ENCODE results near the gene TMED1. TPM values are rescaled to one million over a fixed set of nuclear protein-coding genes. Genes with fewer than 3 reads are reported as not detected.
A peak's percentile ranks its signal among the peaks of the same experiment; 100 is the strongest.
"Not testable (repeated sequence)": the region's sequence is repeated elsewhere in the genome, so short reads cannot be mapped to it uniquely, and the experiment has no call there.

The TMED1 gene, protein sequence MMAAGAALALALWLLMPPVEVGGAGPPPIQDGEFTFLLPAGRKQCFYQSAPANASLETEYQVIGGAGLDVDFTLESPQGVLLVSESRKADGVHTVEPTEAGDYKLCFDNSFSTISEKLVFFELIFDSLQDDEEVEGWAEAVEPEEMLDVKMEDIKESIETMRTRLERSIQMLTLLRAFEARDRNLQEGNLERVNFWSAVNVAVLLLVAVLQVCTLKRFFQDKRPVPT
- polyA plus RNA-seq (ENCODE audit: insufficient read length), result 42.4 TPM

DNA sequence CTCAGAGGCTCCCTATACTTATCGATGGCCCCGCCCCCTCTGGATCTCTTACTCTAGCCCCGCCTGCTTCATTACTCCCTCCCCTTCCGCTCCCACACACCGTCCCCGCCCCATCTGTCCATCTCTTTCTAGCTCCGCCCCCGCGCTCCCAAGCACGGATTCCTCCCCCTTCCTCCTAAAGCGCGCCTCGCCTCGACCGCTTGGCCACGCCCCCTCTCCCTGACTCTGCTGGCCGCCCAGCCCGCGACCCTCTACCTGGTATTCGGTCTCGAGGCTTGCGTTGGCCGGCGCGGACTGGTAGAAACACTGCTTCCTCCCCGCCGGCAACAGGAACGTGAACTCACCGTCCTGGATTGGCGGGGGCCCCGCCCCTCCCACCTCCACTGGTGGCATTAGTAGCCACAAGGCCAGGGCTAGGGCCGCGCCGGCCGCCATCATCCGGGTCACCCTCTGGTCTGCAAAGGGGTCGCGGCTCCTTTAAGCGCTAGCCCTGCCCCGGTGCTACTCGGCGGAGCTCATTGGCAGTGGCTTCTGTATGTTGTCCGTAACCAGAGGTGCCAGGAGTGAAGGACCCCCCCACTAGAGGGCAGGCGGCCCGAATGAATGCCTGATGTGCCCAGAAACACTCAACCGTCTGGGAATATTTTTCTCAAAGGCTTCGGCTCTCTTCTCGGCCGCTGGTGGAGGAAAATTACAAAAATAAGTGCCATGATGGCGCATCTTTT, at the start of gene TMED1:
TMED1 (minus strand) TSS at position 459 of the 725 bp plus-strand sequence; CDS start at position 438, 21 bp downstream.
- peak; percentile 90 for DNase-seq (ENCODE audit: low read depth)

DNA sequence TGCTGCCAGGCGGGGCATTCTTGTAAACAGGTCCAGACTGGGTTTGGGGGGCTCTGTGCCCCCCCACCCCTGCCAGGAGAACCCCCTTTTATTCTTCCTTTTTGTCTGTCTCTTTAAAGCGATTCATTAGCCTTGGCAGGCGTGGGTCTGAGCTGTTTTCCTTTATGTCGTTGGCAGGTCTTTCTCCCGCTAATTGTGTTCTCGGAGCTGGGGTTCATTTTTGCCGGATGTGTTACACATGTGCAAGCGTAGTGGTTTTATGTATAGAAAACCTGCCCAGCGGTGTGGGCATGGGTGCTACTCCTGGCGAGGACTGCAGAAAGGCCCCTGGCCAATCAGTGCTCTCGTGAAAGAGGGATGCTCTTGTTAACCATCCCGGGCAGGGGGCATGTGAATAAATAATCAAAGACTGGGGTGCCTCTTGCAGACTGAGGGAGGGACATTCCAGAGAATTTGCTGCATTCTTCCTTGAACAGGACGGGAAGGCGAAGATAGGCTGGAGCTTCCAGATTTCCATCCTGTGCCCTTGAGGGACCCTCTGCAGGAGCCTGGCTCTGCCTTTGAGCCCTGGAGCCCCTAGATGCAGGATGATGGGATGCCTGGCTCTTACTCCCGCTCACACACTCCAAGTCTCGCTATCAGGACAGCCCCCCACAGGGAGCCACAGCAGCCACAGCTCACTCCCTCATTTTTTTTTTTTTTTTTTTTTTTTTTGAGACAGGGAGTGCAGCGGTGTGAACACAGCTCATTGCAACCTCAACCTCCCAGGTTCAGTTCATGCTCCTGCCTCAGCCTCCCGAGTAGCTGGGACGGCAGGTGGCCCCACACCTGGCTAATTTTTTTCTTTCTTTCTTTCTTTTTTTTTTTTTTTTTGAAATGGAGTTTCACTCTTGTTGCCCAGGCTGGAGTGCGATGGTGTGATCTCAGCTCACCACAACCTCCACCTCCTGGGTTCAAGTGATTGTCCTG, 49.5 kb upstream of the TMED1 start:
- DNase-seq (ENCODE audit: low read depth), result no peak

DNA sequence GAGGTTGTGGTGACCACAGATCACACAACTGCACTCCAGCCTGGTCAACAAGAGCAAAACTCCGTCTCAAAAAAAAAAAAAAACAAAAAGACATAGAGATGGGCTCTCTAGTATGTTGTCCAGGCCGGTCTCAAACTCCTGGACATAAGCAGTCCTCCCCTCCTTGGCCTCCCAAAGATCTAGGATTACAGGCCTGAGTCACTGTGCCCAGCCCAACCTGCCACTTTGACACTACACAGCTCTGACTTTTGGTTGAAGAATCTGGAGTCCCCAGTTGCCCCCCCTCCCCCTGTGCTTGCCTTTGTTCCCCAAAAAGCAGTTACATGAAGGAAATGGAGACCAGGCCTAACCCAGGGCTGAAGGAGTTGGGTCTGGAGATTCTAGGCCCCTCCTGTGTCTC, 48.3 kb upstream of the TMED1 start:
- no peak for DNase-seq (ENCODE audit: low read depth)

DNA sequence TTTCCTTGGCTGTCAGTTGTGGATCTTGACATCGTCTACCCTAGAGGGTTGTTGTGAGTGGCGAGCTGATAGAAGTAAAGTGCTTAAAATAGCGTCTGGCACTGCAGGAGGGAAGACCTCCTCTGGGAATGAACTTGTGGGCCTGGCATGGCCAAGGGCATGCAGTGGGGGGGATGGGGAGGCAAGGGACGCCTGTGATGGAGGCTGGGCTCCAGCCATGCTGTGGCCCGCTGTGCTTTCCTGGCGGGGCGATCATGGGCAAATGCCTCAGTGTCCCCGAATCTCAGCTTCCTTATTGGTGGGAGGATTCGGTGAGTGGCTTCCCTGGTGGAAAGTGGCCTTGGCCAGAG, 46.1 kb upstream of the TMED1 start:
- no peak for DNase-seq (ENCODE audit: low read depth)

DNA sequence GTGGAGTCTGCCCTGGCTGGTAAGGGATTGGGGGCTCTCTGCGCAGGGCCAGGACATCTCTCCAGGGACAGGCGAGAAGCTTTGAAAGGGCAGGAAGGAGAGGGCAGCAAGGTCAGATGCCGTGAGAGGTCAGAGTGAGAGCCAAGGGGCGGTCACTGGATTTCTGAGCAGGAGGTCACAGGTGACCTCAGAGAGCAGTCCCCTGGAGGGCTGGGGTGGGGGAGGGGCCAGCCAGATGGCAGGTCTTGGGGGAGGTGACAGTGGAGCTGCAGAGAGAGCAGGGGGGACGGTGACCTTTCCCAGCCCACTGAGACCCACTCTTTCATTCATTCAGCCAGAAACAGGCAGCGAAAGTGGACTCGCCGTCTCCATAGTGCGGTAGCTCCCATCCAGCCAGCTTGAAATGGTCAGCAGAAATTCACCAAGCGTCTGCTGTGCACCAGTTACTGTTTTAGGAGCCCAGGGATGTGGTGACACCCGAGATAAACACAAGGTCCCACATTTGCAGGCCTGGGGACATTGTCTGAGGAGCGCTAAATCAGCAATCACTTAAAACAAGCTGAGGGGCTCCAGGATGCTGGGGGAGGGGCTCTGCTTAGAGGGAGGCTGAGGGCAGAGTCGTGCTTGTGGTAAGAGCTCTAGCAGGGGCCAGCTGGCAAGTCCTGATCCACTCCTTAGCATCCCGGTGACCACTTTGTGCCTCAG, 45.5 kb upstream of the TMED1 start:
- DNase-seq (ENCODE audit: low read depth), result no peak

DNA sequence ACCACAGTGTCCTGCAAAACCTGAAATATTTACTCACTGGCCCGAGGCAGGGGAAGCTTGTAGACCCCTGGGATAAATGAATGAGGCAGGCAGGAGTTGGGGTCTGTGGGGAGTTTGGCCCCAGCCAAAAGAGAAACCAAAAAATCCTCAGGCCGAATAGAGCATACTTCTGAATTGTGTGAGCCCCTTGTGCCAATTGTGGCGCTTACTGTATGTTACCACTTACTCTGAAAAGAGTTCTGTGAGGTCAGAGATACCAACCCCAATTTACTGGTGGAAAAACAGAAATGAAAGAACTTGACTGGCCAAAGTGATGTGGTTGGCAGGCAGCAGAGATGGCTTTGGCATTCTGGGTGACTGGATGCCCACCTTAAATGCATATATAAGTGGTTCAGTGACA, 42.2 kb upstream of the TMED1 start:
- no peak for DNase-seq (ENCODE audit: low read depth)

DNA sequence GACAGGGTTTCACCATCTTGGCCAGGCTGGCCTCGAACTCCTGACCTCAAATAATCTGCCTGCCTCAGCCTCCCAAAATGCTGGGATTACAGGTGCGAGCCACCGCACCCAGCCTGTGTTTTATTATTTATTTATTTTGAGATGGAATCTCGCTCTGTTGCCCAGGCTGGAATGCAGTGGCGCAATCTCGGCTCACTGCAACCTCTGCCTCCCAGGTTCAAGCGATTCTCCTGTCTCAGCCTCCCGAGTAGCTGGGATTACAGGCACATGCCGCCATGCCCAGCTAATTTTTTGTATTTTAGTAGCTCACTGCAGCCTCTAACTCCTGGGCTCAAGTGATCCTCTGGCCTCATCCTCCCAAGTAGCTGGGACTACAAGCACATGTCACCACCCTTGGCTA, 41.6 kb upstream of the TMED1 start:
- DNase-seq (ENCODE audit: low read depth), result not testable (repeated sequence)

DNA sequence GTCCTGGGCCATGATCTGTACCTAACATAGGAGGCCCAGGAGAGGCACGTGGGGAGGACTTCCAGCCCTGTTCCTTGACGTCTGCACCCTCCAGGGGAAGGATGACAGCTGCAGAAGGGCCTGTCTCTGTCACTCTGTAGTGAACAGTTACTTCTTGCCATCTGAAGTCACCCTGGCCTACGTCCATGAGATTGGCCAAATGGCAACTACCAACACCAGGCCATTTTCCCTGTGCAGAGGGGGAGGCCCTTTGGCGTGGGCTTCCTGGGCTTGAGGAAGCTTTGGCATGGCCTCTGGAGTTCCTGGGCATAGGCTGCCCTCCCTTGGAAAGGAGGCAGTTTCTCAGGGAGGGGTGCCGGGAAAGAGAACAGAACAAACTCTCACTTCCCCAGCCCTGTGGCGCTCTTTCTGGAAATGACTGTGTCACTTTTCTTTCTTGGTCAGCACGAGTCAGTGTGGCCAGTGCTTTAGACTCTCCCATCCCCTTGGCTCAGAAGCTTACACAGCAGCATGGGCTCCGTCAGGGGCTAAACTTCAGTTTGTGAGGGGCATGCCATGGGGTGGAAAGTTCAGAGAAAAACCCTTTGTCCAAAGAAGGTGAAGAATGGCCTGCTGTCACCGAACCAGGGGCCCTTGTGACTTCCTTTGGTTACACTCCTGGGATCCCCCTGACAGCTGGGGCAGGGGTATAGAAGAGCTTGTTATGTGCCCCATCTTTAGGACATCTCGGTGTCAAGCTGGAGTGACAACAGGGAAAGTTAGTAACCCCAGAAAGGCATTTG, 40.6 kb upstream of the TMED1 start:
- DNase-seq (ENCODE audit: low read depth), result no peak

DNA sequence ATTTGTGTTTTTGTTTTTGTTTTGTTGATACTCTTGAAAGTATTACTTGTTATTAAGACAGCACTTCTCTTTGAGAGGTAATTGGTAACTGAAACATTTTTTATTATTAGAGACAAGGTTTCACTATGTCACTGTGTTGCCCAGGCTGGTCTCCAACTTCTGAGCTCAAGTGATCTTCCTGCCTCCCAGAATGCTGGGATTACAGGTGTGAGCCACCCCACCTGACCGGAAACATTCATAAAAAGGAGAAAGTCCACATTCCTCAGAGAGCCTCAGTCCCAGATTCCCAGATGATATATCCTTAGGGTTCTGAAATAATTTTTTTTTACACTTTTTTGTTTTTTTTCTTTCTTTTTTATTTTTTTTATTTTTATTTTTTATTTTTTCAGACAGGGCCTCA, 38.0 kb upstream of the TMED1 start:
- no peak for DNase-seq (ENCODE audit: low read depth)

DNA sequence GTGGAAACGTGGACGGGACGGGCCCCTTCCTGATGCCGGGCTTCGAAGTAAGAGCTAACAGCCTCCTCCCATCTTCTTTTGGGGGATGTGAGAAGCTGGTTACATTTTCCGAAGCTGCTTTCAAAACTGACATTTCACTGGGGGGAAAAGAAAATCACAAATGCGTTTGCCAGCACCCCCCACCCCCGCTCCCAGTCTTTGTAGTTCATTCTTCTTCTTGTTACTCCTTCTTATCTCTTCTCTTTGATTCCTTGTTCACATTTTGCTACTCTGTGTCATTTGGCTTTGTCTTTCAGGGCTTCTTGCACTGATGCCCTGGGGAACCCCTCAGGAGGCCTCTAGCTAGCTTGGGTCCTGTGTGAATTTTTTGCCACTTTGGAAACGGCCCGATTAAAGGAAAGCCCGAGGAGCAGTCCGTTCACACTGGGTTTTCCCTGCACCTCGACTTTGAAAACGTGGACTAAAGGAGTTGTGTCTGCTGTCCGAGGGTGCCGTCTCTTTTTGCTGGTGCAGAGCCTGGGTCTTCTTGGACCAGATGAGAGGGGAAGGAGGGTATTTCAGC, 36.6 kb upstream of the TMED1 start:
- DNase-seq (ENCODE audit: low read depth), result no peak

DNA sequence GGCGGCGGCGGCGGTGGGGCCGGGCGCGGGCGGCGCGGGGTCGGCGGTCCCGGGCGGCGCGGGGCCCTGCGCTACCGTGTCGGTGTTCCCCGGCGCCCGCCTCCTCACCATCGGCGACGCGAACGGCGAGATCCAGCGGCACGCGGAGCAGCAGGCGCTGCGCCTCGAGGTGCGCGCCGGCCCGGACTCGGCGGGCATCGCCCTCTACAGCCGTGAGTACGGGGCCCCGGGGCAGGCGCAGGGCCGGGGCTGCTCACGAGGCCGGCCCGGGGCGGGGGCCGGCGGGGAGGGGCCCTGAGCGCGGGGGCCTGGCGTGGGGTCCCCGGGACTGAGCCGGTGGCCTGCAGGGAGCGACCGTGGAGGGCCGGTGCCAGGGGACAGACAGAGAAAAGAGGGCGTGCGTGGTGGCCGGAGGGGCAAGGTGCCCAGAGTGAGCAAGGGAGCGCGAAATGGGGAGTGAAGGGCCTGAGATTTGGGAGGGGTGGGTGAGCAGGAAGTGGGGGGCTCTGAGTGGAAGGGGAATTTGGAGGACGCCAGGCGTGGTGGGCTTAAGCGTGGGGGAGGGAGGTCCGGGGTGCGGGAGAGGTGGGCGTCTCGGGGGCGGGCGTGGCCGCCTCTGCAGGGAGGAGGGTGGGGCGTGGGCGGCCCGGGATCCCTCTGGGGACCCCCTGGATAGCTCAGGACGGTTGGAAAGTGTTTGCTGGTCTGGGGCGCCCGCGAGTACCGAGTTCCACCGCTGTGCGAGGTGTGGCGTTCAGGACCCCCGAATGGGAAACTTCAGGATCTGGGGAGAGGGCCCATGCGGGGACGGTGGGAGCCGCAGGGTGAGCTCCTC, 35.9 kb upstream of the TMED1 start:
- no peak for DNase-seq (ENCODE audit: low read depth)

DNA sequence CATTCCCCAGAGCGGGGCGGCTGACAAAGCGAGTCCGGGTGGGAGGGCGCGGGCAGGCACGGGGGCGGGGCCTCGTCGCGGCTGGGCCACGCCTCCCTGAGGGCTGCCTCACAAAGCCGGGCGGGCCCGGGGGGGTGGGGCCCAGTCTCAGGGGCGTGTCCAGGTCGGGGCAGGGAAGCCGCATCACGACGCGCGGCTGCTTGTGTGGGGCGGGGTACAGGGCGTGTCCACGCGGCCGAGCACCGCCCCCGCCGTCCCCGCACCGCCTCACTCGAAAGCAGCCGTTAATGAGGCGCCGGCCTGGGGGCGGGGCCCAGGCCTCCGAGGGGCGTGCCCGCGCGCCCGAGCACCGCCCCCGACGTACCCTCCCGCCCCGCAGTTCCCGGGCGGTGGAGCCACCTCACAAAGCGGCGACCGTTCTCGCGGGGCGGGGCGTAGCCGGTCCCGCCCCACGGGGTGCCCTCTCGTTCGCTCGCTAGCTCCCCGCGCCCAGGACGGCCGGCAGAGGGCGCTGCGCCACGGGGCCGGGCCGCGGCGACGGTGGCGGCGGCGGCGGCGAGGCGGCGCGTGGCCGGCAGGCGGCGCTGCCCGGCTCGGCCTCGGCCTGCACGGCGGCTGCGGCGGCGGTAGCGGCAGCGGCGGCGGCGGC, 35.1 kb upstream of the TMED1 start, which contains the start of gene CARM1:
CARM1 (plus strand) TSS at position 599 of the 649 bp plus-strand sequence. CDS start 150 bp downstream, outside the sequence.
- DNase-seq (ENCODE audit: low read depth), result peak; percentile 92

DNA sequence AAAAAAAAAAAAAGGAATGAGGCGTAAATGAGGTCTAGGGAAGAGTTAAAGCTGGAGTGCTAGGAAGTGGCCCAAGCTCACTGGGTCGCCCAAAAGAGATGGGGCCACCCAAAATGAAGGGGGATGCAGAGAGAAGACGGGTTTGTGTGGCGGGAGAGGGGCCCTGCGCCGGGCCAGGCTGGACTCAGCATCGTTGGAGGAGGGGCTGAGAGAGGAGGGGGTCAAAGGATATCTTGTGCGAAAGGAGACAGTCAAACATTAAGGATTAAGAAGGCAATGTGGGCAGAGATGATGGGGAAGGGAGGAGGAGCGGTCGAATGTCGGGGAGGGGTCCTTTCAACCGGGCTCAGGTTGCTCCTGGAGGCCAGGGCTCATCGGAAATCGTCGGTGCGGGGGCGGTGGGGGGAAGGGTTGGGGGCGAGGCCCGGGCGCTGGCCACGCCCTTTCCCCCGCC, 34.5 kb upstream of the TMED1 start:
- no peak for DNase-seq (ENCODE audit: low read depth)

DNA sequence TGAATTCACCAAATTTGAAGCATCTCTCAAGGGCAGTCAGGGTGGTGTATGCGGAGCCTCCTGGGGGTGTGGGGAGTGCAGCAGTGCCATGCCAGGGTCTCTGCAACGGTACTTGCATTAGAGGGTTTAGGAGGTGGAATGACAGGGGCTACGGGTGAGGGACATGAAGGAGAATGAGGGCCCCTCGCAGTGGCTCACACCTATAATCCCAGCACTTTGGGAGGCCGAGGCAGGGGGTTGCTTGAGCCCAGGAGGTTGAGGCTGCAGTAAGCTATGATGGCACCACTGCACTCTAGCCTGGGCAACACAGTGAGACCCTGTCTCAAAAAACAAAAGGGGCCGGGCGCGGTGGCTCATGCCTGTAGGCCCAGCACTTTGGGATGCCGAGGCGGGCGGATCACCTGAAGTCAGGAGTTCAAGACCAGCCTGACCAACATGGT, 33.9 kb upstream of the TMED1 start:
- not testable (repeated sequence) for DNase-seq (ENCODE audit: low read depth)

DNA sequence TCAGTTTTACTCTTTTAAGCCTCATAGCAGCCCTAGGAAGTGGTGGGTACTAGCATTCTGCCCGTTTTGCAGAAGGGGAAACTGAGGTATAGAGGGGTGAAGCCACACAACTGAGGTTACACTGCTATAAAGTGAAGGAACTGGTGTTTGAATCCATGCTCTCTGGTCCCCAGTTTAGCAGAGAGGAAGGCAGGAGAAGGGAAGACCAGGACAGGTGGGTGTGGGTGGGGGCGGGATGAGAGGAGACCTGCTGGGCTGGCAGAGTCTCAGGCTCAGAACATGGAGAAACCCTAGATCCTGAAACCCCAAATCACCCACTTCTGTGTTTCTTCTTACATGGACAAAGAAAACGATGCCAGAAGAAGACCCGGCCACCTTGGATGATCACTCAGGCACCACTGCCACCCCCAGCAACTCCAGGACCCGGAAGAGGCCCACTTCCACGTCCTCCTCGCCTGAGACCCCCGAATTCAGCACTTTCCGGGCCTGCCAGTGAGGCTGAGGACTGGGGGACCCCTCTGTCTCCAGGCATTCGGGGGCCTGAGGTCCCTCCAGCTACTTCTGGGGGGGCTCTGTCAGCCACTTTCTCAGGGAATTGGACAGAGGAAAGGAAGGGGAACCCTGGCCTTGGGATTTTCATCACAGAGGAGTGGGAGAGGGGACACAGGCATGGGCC, 33.0 kb upstream of the TMED1 start:
- DNase-seq (ENCODE audit: low read depth), result no peak

DNA sequence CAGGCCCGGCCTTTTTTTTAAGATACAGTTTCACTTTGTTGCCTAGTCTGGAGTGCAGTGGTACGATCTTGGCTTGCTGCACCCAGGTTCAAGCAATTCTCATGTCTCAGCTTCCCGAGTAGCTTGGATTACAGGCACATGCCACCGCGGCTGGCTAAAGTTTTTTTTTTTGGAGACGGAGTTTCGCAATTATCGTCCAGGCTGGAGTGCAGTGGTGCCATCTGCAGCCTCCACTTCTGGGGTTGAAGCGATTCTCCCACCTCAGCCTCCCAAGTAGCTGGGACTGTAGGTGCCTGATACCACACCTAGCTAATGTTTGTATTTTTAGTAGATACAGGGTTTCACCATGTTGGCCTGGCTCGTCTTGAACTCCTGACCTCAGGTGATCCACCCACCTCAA, 30.5 kb upstream of the TMED1 start:
- DNase-seq (ENCODE audit: low read depth), result no peak

DNA sequence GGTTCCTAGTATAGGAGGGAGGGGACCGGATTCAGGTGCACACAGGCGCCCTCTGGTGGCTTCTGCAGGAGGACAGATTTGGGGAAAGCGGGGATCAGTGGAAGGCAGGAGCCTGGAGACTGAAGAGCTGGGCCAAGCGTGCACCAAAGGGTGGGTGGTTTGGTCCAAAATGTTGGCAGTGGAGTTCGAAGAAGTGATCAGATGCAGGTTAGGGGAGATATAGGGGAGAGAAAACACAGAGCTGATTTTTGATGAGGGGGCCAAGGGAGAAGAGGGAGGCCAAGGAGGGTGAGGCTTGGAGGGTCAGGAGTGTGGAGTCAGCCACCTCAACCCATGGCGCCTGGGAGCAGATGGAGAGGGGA, 28.5 kb upstream of the TMED1 start:
- DNase-seq (ENCODE audit: low read depth), result peak; percentile 46

DNA sequence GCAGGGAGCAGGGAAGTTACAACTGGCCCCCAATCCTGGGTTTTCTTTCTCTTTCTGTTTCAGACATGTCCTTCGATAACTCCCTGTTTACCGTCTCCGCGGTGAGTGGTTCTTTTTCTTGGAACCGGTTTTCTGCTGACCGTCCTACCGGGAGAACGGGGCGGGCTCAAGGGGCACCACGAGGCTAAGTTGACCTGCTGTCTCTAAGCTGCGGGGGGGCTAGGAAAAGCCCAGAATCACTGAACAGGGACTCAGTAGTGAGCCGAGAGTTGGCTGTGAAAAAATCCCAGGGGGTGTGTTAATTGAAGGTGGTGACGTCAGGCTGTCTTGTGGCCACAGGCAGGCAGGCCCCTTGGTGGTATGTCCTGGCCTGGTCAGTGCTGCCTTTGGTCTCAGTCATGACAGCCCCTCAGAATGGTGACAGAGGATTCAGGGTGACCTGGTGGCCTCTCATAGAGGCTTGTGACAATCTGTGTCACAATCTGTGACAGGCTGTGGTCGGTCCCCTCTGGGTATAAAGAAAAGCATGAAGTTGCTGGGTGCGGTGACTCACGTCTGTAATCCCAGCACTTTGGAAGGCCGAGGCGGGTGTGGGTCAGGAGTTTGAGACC, 27.2 kb upstream of the TMED1 start:
- DNase-seq (ENCODE audit: low read depth), result no peak
